Fibroblast of lung (primary cell): ENCODE data around the gene STXBP5. TPM values are rescaled to one million over a fixed set of nuclear protein-coding genes. Genes with fewer than 3 reads are reported as not detected.

Experiments
- DNase-seq, 2 donors: peaks; one replicate each; pipeline versions ENCODE4 v3.0.0 to v3.0.0-alpha.2; 2010; ENCODE audit warnings: low read depth in 2 of 2
- H2AFZ ChIP-seq: 2 replicates; pipeline ENCODE4 v1.5.1; 2012; ENCODE audit warnings: low read length, control low read depth, inconsistent platforms
- H3K27ac ChIP-seq: 2 replicates; pipeline ENCODE4 v1.5.1; 2011; ENCODE audit warnings: low read length, control low read depth; ENCODE audit not compliant: insufficient read depth
- H3K27me3 ChIP-seq: 2 replicates; pipeline ENCODE4 v1.5.1; 2011; ENCODE audit warnings: mild to moderate bottlenecking, low read length; ENCODE audit not compliant: control insufficient read depth, insufficient read depth
- H3K36me3 ChIP-seq: 2 replicates; pipeline ENCODE4 v1.5.1; 2011; ENCODE audit warnings: low read length; ENCODE audit not compliant: control insufficient read depth, insufficient read depth
- H3K4me1 ChIP-seq: 2 replicates; pipeline ENCODE4 v1.5.1; 2011; ENCODE audit warnings: low read length; ENCODE audit not compliant: control insufficient read depth, insufficient read depth; ENCODE audit errors: extremely low read depth
- H3K4me2 ChIP-seq: 2 replicates; pipeline ENCODE4 v1.5.1; 2011; ENCODE audit warnings: low read length, control low read depth; ENCODE audit not compliant: insufficient read depth; ENCODE audit errors: extremely low read depth
- H3K4me3 ChIP-seq, 4 experiments: fragments of 200-600 bp in 1 of 4; sonication (generic) in 1 of 4; replicated peaks in 1 of 4; 2 replicates each; pipeline ENCODE4 v1.5.1; 2011 to 2016; ENCODE audit warnings: low read length in 4 of 4, low read depth in 3 of 4, mild to moderate bottlenecking in 3 of 4, control low read depth in 2 of 4, inconsistent platforms in 1 of 4, mixed read lengths in 1 of 4; ENCODE audit not compliant: insufficient read depth in 1 of 4; ENCODE audit errors: control extremely low read depth in 1 of 4
- H3K79me2 ChIP-seq: 2 replicates; pipeline ENCODE4 v1.5.1; 2012; ENCODE audit warnings: mild to moderate bottlenecking, low read length, inconsistent platforms; ENCODE audit not compliant: control insufficient read depth, insufficient read depth
- H3K9ac ChIP-seq: 2 replicates; pipeline ENCODE4 v1.5.1; 2011; ENCODE audit warnings: mild to moderate bottlenecking, low read length, control low read depth; ENCODE audit not compliant: insufficient read depth
- H3K9me3 ChIP-seq: 2 replicates; pipeline ENCODE4 v1.5.1; 2012; ENCODE audit warnings: low read depth, low read length; ENCODE audit not compliant: control insufficient read depth, insufficient read depth
- H4K20me1 ChIP-seq: 2 replicates; pipeline ENCODE4 v1.5.1; 2011; ENCODE audit warnings: low read length; ENCODE audit not compliant: control insufficient read depth, insufficient read depth; ENCODE audit errors: extremely low read depth
- EZH2 ChIP-seq: IDR thresholded peaks from 2 replicates; pipeline ENCODE4 v1.5.1; 2012; ENCODE audit warnings: low read length, control low read depth, mild to moderate bottlenecking; ENCODE audit errors: missing control alignments
- polyA plus RNA-seq, 2 donors: library from polyadenylated mRNA; depleted of rRNA in 1 of 2; stranded (reverse) in 1 of 2; unstranded in 1 of 2; fragments of >200 nt; gene quantifications; 2 replicates each; pipeline ENCODE4 v1.2.1, GENCODE V29; 2011 to 2012; ENCODE audit warnings: missing spikeins in 1 of 2
- total RNA-seq: library from RNA; depleted of rRNA; stranded (reverse); fragments of >200 nt; gene quantifications from 2 replicates; pipeline ENCODE4 v1.2.1, GENCODE V29; 2014
- TF ChIP-seq, protein P1 (sequence below), 2 donors: IDR thresholded peaks in 1 of 2; conservative IDR thresholded peaks in 1 of 2; 1 replicate in 1 of 2; 2 replicates in 1 of 2; pipeline ENCODE4 v1.5.1; 2011 to 2012; ENCODE audit warnings: low read length in 2 of 2, control low read depth in 1 of 2, inconsistent platforms in 1 of 2, low read depth in 1 of 2, mild to moderate bottlenecking in 1 of 2

STXBP5 gene
- total and polyA plus RNA-seq, 2 donors (not counting 1 experiment from before 2014, with no cell fraction given) = 27.6 to 90.7 TPM

DNA sequence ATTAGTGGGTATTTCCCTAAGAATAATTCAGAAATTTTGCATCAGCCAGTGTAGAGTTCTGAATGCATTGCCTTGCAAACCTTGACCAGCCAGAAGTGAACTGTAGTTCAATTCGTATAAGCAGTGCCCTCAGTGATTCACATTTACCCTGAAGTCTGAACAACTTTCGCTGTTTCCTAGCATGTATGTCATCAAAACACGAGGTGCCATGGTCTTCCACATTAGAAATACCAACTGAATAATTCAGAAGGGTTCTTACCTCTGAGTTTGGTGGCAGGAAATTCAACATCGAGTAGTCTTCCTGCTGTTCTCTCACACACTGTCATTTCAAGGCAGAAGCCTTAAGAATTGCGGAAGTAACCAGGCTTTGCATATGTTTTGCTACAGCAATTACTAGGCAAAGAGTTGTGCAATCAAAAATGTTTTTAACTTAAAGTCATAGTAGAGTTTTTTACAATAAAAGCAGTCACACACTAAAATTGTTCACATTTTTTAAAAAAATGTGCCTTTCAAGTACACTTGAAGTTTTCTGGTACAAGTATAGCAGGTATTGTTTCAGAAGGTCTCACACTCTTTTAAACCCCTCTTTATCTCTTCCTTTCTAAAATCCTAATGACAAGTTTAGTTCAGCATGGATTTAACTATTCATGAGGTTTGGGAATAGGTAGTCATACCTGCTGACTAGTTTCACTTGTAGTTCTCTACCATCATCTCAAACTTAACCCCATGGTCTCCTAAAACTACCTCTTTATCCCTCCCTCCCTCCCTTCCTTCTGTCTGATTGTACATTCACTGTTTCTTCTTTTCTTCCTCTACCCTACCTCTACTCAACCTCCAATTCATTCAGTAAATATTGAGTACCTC lies 118.3 kb downstream of the STXBP5 start:
- Histone ChIP-seq H3K79me2 (no peaks in the 10 kb centered on the region), H2AFZ (no peak overlapping the region), H3K9ac (no peak overlapping the region), H3K4me1 (no peaks in the 10 kb centered on the region), H3K27ac (no peak overlapping the region), H4K20me1 (no peaks in the 10 kb centered on the region), H3K4me3 (peak overlapping the region in 1 of 4 experiments; percentile 9), H3K27me3 (no peaks in the 10 kb centered on the region), H3K4me2 (no peak overlapping the region), H3K36me3 (no peaks in the 10 kb centered on the region), H3K9me3 (no peaks in the 10 kb centered on the region)
- TF ChIP-seq, protein P1, sequence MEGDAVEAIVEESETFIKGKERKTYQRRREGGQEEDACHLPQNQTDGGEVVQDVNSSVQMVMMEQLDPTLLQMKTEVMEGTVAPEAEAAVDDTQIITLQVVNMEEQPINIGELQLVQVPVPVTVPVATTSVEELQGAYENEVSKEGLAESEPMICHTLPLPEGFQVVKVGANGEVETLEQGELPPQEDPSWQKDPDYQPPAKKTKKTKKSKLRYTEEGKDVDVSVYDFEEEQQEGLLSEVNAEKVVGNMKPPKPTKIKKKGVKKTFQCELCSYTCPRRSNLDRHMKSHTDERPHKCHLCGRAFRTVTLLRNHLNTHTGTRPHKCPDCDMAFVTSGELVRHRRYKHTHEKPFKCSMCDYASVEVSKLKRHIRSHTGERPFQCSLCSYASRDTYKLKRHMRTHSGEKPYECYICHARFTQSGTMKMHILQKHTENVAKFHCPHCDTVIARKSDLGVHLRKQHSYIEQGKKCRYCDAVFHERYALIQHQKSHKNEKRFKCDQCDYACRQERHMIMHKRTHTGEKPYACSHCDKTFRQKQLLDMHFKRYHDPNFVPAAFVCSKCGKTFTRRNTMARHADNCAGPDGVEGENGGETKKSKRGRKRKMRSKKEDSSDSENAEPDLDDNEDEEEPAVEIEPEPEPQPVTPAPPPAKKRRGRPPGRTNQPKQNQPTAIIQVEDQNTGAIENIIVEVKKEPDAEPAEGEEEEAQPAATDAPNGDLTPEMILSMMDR (conservative IDR thresholded peaks at IDR 0.05 in 1 of 2, IDR thresholded peaks at IDR 0.05 in 1 of 2; ENCODE audit: low read depth in 1 of 2, low read length in 2 of 2) = no peak
- no peak for TF ChIP-seq EZH2
- peak in 1 of 2 donors; percentile 78 for DNase-seq

DNA sequence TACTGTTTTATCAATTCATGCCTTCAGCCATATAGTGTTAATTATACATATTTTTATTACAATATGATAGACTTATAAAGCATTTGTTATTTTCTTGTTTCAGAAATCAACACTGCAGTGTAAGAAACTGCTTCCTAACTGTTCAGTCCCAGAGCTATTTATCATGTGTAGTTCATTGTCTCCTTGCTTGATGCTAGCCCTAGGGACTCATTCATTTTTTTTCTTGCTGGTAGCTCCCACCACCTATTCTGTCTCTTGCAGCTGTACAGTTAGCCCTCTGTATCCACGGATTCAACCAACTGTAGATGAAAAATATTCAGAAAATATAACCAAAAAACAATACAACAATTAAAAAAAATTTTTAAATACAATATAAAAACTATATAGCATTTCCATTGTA lies 121.3 kb downstream of the STXBP5 start:
- no peaks in the 10 kb centered on the region for H3K4me1 ChIP-seq

DNA sequence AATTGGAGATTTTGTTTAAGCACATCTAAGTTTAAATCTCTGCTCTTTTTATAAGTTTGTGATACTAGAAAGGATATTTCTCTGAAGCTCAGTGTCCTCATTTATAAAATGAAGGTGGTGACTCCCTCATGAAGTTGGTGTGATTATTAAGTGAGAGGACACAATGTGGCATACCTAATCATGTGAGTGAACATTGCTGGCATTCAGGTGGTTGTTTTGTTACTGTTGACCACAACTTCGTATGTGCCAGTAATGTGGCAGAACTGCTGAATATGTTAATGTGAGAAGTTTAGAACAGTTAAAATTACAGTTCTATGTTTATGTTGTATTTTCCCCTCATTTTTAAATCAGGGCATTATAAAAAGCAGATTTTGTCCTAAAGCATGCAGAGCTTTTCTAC lies 127.2 kb downstream of the STXBP5 start:
- Histone ChIP-seq H3K9me3 (no peaks in the 10 kb centered on the region), H3K4me1 (no peaks in the 10 kb centered on the region), H2AFZ (no peak overlapping the region), H4K20me1 (no peaks in the 10 kb centered on the region), H3K27me3 (no peaks in the 10 kb centered on the region), H3K36me3 (peaks cover 2% of the 10 kb centered on the region), H3K4me2 (no peak overlapping the region), H3K9ac (no peak overlapping the region), H3K79me2 (no peaks in the 10 kb centered on the region), H3K27ac (no peak overlapping the region), H3K4me3 (no peak overlapping the region)
- TF ChIP-seq, protein P1 (conservative IDR thresholded peaks at IDR 0.05 in 1 of 2, IDR thresholded peaks at IDR 0.05 in 1 of 2; ENCODE audit: low read depth in 1 of 2, low read length in 2 of 2) = no peak
- TF ChIP-seq EZH2 = no peak
- no peak for DNase-seq

More for the DNA sequence above, 121.3 kb downstream of the STXBP5 start:
- DNase-seq = no peak
- no peak overlapping the region for H3K27ac ChIP-seq
- no peaks in the 10 kb centered on the region for H3K27me3 ChIP-seq
- no peaks in the 10 kb centered on the region for H4K20me1 ChIP-seq
- no peaks in the 10 kb centered on the region for H3K79me2 ChIP-seq
- H3K9ac ChIP-seq = no peak overlapping the region
- H2AFZ ChIP-seq = no peak overlapping the region
- H3K4me2 ChIP-seq = no peak overlapping the region
- TF ChIP-seq, protein P1 (conservative IDR thresholded peaks at IDR 0.05 in 1 of 2, IDR thresholded peaks at IDR 0.05 in 1 of 2; ENCODE audit: low read depth in 1 of 2, low read length in 2 of 2) = no peak
- no peak for TF ChIP-seq EZH2
- H3K9me3 ChIP-seq = no peaks in the 10 kb centered on the region
- H3K36me3 ChIP-seq = peaks cover 2% of the 10 kb centered on the region
- H3K4me3 ChIP-seq = no peak overlapping the region
